ENCODE data around the gene ANKS1B. TPM values are rescaled to one million over a fixed set of nuclear protein-coding genes. Genes with fewer than 3 reads are reported as not detected.

Gene ANKS1B
- total RNA-seq, 1 experiment from 2014 or later, result 5.8 TPM

DNA sequence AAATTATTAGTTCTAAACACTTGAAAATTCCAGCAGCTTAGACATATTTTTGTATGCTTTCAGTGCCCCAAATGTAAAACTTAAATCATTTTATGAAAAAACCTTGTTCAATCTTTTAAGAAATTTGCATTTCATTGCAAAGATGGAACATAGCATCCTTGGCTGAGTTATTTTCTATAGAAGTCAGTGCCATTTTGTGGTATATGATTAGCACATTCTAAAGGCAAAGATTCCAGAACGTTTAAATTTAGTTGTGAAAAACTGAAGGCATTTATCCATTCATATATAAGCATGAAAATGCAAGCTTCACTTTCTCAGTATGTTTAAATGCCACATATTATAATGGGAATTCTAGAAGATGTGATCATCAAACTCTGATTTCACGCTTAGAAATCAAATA is 1007.5 kb downstream of the ANKS1B start (continued):
- no peak for TF ChIP-seq ATF6 (CRISPR knock-in tag; IDR thresholded peaks at IDR 0.05)

GRCh38 chr12:98974767-98975381 is 1009.9 kb downstream of the ANKS1B start:
- Mint-ChIP-seq H3K4me1 (no peaks in the 10 kb centered on the region), H3K27me3 (ENCODE audit: low read depth) (no peaks in the 10 kb centered on the region; the same call in 1 of the 2 replicates), H3K4me3 (no peak overlapping the region), H3K36me3 (peaks cover 4% of the 10 kb centered on the region; the same call in 1 of the 2 replicates), H3K27ac (no peak overlapping the region), H3K9me3 (peaks cover 5% of the 10 kb centered on the region)
- DNase-seq (ENCODE audit: low spot score) (no peak), ATAC-seq (no peak)
- CTCF ChIA-PET, result no interaction called here
- TF ChIP-seq HMGXB4 (CRISPR knock-in tag; IDR thresholded peaks at IDR 0.05) (no peak), ATF6 (CRISPR knock-in tag; IDR thresholded peaks at IDR 0.05) (no peak), NFATC4 (CRISPR knock-in tag; IDR thresholded peaks at IDR 0.05) (no peak), SOX15 (CRISPR knock-in tag; IDR thresholded peaks at IDR 0.05) (no peak), GTF2I (CRISPR knock-in tag; conservative IDR thresholded peaks at IDR 0.05) (no peak), NR2C2 (CRISPR knock-in tag; IDR thresholded peaks at IDR 0.05) (no peak), NFE2L1 (CRISPR knock-in tag; IDR thresholded peaks at IDR 0.05) (no peak), ATF1 (CRISPR knock-in tag; IDR thresholded peaks at IDR 0.05) (no peak), GABPB1 (CRISPR knock-in tag; IDR thresholded peaks at IDR 0.05) (no peak), ZNF396 (CRISPR knock-in tag; IDR thresholded peaks at IDR 0.05; ENCODE audit: borderline replicate concordance) (no peak), NFYB (CRISPR knock-in tag; conservative IDR thresholded peaks at IDR 0.05; ENCODE audit: low read depth) (no peak), TEAD4 (CRISPR knock-in tag; IDR thresholded peaks at IDR 0.05) (no peak), OVOL2 (CRISPR knock-in tag; IDR thresholded peaks at IDR 0.05; ENCODE audit: borderline replicate concordance) (no peak), EMX1 (CRISPR knock-in tag; IDR thresholded peaks at IDR 0.05) (no peak), PRDM15 (CRISPR knock-in tag; IDR thresholded peaks at IDR 0.05) (no peak), CREB1 (CRISPR knock-in tag; IDR thresholded peaks at IDR 0.05) (no peak)
- TF ChIP-seq, protein P1, sequence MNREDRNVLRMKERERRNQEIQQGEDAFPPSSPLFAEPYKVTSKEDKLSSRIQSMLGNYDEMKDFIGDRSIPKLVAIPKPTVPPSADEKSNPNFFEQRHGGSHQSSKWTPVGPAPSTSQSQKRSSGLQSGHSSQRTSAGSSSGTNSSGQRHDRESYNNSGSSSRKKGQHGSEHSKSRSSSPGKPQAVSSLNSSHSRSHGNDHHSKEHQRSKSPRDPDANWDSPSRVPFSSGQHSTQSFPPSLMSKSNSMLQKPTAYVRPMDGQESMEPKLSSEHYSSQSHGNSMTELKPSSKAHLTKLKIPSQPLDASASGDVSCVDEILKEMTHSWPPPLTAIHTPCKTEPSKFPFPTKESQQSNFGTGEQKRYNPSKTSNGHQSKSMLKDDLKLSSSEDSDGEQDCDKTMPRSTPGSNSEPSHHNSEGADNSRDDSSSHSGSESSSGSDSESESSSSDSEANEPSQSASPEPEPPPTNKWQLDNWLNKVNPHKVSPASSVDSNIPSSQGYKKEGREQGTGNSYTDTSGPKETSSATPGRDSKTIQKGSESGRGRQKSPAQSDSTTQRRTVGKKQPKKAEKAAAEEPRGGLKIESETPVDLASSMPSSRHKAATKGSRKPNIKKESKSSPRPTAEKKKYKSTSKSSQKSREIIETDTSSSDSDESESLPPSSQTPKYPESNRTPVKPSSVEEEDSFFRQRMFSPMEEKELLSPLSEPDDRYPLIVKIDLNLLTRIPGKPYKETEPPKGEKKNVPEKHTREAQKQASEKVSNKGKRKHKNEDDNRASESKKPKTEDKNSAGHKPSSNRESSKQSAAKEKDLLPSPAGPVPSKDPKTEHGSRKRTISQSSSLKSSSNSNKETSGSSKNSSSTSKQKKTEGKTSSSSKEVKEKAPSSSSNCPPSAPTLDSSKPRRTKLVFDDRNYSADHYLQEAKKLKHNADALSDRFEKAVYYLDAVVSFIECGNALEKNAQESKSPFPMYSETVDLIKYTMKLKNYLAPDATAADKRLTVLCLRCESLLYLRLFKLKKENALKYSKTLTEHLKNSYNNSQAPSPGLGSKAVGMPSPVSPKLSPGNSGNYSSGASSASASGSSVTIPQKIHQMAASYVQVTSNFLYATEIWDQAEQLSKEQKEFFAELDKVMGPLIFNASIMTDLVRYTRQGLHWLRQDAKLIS (CRISPR knock-in tag; IDR thresholded peaks at IDR 0.05; ENCODE audit: borderline replicate concordance), result no peak
- TF ChIP-seq, protein P2, sequence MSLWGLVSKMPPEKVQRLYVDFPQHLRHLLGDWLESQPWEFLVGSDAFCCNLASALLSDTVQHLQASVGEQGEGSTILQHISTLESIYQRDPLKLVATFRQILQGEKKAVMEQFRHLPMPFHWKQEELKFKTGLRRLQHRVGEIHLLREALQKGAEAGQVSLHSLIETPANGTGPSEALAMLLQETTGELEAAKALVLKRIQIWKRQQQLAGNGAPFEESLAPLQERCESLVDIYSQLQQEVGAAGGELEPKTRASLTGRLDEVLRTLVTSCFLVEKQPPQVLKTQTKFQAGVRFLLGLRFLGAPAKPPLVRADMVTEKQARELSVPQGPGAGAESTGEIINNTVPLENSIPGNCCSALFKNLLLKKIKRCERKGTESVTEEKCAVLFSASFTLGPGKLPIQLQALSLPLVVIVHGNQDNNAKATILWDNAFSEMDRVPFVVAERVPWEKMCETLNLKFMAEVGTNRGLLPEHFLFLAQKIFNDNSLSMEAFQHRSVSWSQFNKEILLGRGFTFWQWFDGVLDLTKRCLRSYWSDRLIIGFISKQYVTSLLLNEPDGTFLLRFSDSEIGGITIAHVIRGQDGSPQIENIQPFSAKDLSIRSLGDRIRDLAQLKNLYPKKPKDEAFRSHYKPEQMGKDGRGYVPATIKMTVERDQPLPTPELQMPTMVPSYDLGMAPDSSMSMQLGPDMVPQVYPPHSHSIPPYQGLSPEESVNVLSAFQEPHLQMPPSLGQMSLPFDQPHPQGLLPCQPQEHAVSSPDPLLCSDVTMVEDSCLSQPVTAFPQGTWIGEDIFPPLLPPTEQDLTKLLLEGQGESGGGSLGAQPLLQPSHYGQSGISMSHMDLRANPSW (CRISPR knock-in tag; conservative IDR thresholded peaks at IDR 0.05; ENCODE audit: low read depth), result no peak
- POLR2A ChIA-PET, result interaction anchor here (0.5 kb wide), 1 partner anchor 15 kb away, joined by 3 read pairs; no protein-coding TSS in a partner anchor
